GM21447 (cell line): ENCODE measurements around the gene CLSTN2.

ENCODE experiments used
- ATAC-seq: cut with Tn5 transposase; IDR thresholded peaks from one replicate; pipeline ENCODE4 v1.9.1; 2021; ENCODE audit not compliant: unreplicated experiment

CLSTN2 gene

GRCh38 chr3:140177943-140178342 is 243.0 kb downstream of the CLSTN2 start:
- no peak for ATAC-seq

GRCh38 chr3:140178482-140178881 is 243.5 kb downstream of the CLSTN2 start:
- no peak for ATAC-seq

- no peak for ATAC-seq
These were observed 245.6 kb downstream of the CLSTN2 start for GRCh38 chr3:140180603-140181002.

GRCh38 chr3:140185375-140185774 is 250.4 kb downstream of the CLSTN2 start:
- no peak for ATAC-seq

GRCh38 chr3:140186421-140186920 is 251.5 kb downstream of the CLSTN2 start:
- ATAC-seq: no peak

DNA sequence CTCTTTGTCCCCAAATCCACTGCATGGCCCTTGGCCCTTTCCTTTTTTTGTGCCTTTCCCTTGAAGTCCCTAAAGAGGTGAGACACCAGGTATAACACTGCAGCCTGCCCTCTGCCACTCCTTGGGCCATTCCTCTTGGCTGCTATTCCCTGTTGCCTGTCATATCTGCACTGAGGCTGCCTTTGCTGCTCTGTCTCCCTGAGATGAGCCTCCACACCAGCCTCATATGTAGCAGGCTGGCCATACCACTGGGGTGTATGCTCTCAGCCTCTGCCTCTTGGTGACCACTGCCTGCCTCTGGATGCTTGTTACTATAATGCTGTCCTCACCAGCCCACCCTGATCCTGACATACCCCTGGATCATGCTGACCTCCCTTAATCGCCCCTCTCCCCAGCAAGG is 252.0 kb downstream of the CLSTN2 start:
- no peak for ATAC-seq

DNA sequence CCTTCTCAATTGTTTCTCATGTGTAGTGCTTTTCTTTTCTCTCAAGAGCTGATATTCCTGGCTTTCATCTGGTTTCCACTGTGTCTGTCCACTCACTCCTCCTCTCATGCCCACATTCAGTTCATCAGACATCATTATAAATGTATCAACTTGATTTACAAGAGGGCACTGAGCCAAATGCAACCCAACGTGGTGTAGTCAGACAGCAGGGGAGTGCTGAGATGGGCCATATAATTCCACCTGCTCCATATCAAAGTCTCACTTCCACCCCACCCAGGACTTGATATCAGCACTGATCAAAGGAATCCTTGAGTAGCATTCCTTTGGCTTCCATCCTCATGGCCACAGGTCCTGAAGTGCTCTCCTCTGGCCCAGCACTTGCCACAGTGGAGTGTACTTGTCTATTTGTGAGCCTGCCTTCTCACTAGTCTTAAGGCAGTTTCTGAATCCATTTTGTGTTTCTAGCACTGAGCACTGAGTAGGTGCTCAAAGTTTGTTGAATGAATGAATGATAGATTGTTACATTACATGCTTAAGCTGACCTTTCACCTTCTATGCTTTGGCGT is 252.8 kb downstream of the CLSTN2 start:
- no peak for ATAC-seq

GRCh38 chr3:140188285-140188684 is 253.3 kb downstream of the CLSTN2 start:
- ATAC-seq: no peak

- ATAC-seq: no peak
These were observed 254.3 kb downstream of the CLSTN2 start for GRCh38 chr3:140189267-140189666.

DNA sequence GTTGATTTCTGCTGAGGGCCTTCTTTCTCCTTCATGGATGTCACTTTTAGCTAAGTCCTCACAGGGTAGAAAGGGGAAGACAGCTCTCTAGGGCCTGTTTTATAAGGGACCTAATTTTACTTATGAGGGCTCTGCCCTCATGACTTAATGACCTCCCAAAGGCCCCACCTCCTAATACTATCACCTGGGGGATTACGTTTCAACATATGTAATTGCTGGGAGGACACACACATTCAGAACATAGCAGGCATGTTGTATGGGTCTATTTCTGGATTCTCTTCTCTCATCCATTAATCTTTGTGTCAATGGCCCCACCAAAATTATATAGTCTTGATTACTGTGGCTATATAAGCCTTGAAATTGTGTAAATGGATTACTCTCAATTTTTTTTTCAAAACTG is 255.0 kb downstream of the CLSTN2 start:
- no peak for ATAC-seq

DNA sequence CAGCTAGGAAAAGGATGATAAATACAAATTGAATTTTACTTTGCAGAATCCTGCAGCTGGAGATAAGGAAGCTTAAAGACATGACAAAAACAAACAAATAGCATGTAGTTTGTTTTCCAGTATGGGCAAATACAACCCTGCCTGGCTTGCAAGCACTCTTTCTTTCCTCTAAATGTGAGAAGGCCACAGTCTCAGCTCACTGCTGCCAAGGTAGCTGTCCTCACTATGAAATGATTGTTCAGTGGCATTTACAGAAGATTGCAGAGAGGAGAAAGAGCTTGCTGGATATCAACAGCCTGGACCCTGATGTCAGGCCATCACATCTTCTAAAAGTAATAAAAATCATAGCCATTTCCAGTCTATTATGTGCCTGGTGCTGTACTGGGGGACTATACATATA is 262.0 kb downstream of the CLSTN2 start:
- no peak for ATAC-seq

- no peak for ATAC-seq
These were observed 263.3 kb downstream of the CLSTN2 start for GRCh38 chr3:140198242-140198641.

GRCh38 chr3:140199008-140199407 is 264.0 kb downstream of the CLSTN2 start:
- no peak for ATAC-seq

GRCh38 chr3:140199743-140200142 is 264.8 kb downstream of the CLSTN2 start:
- no peak for ATAC-seq

DNA sequence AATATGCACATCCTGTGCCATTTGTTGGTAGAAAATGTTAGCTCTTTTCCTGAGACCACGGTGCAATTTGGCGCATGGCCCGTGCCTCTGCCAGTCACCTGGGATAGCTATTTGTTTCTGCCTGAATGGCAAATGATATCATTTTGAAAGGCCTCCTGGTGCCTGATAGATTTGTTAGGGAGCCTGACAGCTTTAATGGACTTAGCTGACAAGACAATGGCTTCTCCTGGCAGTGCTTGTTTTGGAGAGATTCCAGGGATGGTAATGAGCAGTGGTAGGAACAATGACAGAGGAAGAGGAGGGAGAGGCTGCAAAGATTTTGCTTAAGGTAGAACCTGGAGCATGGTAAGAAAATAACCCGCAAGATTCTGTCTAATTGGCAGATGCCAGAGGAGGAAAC is 268.5 kb downstream of the CLSTN2 start:
- ATAC-seq: no peak

GRCh38 chr3:140204271-140204984 is 269.4 kb downstream of the CLSTN2 start:
- ATAC-seq: no peak

GRCh38 chr3:140205598-140205997 is 270.6 kb downstream of the CLSTN2 start:
- ATAC-seq: no peak

DNA sequence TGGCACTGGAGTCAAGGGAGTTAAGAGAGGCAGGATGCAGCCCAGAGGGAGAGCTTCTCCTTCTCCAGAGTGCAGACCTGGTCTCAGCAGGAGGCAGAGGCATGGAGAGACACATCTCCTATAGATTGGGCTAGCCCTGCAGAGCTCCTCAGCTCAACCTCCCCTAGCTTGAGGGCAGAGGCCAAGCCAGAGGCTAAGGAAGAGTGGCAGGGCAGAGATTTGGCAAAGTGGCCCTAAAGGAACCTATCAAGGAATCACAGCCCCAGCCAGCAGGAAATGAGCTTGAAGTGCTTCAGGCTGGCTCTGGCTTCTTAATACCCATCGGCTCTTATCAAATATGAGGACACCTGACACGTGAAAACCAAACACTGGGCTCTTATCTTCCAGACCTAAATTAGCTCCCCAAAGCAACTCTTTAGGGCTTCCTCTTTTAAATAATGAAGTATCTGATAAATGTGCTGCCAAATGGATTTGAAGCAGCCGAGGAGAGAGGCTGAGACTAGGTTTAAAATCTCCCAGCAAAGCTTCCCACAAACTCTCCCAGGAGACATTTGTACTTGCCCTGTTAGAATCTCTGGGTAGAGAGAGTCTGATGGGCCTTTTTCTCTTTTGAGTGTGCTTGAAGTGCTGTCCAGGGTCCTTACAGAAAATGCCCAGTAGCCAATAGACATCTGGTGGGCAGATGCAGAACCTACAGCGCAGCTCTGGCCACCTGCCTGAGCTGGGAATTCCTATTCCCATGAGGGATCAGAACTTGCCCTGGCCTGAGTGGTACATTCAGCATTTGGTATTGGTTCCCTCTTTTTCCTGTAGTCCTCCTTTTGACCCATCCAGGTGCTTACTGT is 271.4 kb downstream of the CLSTN2 start:
- no peak for ATAC-seq

GRCh38 chr3:140207541-140207940 is 272.6 kb downstream of the CLSTN2 start:
- no peak for ATAC-seq

DNA sequence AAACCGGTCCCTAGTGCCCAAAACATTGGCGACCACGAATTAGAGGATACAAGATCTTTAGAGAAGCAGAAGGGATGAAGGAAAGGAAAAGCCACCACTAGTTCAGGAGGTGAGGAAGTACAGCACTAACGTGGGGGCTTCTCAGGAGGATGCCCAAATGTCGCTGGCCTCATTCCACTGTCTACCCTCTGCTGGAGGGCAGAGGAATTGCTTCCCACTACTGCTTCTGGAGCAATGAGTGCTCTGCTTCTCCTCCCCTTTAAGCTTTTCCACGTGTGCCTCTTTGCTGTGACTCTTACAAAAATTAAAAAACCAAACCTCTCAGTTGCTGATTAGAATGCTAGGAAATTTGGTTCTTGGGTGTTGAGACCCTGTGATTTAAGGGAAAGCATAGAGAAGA is 281.3 kb downstream of the CLSTN2 start:
- no peak for ATAC-seq

GRCh38 chr3:140219291-140219690 is 284.3 kb downstream of the CLSTN2 start:
- ATAC-seq: no peak

- ATAC-seq: no peak
These were observed 285.0 kb downstream of the CLSTN2 start for GRCh38 chr3:140219923-140220452.
